ENCODE results near the gene MXI1.
"Not testable (repeated sequence)": the region's sequence is repeated elsewhere in the genome, so short reads cannot be mapped to it uniquely, and the experiment has no call there.

The MXI1 gene

DNA sequence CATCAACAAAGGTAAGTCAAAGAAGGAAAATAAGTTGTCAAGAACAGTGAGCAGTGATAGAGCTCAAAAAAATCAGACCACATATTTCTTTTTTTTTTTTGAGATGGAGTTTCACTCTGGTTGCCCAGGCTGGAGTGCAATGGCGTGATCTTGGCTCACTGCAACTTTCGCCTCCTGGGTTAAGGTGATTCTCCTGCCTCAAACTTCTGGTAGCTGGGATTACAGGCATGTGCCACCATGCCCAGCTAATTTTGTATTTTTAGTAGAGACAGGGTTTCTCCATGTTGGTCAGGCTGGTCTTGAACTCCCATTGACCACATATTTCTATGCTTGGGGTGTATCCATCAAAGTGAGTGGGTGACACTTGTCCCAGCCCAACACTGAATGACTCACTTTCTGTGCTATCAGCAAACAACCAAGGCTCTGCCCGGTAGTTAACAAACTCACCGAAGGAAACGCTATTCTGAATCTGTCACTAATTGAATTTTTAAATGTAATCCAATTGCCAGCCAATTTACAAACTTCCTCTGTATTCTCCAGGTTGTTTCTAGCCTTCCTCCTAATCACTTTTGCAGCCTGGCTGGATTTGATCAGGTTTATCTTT lies 116.9 kb downstream of the MXI1 start:
- peak; percentile 73 for DNase-seq

DNA sequence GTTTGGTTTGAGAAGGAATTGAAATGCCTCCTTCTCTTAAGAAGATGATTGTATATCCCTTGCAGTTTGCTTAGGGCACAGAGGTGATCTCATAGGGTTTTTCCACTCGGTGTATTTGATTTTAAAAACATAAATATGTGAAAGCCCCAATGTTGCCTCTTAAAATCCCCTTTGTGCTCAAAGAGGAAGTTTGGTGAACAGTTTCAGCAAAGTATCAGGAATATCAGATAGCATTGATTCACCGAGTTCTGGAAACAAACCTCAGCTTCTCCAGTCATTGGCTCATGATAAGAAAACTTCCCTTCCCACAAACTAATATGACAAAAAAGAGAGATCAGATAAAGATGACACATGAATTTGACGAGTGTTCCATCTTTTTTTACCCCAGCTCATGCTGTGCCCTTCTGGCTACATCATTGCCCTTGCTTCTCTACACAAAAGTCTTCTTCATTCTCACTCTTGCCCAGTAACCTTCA lies 117.4 kb downstream of the MXI1 start:
- no peak for DNase-seq

DNA sequence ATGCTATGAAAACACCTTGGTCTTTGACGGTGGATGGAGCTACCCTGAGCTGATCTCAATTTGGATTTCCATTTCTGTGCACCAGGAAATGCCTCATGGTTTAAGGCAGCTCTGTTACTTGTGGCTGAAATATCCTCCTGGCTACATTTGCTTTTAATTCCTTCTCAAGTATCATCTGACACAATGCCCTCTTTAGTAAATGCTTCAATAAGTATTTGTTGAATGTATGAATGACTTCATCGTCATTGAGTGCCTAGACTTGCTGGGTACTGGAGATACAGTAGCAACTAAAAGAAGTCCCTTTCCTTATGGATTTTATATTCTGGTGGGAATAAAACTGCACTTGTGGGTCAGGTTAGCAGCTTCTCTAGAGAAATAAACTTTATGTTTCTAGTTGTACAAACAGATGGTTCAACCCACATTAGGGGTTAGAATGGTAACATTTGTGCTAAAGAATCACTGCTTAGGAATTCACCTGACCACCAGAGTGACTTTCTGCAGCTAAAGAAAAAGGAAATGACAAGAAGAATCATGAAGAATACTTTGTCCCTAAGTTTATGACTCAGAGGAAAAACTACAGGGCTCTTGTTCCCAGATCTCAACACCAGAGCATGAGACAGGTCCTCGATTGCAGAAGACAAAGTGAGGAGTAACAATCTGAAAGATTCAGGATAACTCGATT lies 119.1 kb downstream of the MXI1 start:
- DNase-seq = no peak

DNA sequence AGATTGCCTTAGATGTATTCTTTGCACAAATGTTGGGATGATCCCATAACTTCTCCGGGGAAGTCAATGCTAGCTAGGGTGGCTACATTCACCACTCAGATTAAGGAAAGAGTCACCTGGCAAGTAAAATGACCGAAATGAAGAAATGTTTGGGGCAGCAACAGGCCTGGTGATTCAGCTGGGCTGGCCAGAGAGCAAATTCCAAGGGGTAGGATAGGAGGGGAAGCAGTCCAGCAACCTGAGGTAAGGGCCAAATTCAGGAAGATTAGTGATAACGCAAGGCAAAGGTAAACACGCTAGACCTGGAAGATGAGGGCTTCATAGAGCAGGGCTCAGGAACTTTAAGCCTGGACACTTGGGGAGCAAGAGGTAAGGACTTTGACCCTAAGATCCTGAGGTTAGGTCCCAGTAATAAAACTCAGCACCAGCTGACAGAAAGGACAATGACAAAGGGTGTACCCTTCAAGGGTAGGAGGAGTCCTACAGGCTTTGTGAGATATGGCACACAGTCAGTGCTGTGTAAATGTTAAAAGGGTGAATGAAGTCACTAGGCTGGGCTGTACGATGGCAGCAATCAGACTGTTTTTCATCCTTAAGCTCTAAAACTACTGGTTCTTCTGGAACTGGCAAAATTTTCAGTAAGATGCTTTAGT lies 120.0 kb downstream of the MXI1 start:
- DNase-seq = no peak

DNA sequence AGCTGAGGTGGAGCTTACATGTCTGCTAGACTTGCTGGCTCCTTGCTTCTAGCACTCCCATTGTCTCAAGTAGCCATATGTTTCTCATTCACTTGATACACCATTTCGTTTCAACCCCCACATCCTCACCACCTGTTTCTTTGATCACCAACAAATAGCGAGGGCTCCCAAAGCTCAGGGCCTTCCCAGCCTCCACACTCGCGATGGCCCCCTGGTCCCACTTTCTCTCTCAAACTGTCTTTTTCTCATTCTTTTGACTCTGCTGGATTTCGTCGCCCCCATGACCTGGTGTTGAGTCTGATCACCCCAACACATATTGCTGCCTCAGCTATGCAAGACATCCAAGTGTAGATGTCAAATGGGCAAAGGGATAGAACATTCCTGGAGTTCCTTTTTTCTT lies 123.3 kb downstream of the MXI1 start:
- no peak for DNase-seq

DNA sequence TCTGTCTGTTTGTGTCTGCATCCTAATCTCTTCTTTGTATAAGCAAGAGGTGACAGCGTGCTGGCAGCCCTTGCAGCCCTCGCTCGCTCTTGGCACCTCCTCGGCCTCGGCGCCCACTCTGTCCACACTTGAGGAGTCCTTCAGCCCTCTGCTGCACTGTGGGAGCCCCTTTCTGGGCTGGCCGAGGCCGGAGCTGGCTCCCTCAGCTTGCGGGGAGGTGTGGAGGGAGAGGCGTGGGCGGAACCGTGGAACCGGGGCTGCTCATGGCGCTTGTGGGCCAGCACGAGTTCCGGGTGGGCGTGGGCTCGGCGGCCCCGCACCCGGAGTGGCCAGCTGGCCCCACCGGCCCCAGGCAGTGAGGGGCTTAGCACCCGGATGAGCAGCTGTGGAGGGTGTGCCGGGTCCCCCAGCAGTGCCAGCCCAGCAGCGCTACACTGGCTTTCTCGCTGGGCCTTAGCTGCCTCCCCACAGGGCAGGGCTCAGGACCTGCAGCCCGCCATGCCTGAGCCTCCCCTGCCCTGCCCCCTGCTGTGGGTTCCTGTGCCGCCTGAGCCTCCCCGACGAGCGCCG lies 123.9 kb downstream of the MXI1 start:
- DNase-seq = not testable (repeated sequence)

DNA sequence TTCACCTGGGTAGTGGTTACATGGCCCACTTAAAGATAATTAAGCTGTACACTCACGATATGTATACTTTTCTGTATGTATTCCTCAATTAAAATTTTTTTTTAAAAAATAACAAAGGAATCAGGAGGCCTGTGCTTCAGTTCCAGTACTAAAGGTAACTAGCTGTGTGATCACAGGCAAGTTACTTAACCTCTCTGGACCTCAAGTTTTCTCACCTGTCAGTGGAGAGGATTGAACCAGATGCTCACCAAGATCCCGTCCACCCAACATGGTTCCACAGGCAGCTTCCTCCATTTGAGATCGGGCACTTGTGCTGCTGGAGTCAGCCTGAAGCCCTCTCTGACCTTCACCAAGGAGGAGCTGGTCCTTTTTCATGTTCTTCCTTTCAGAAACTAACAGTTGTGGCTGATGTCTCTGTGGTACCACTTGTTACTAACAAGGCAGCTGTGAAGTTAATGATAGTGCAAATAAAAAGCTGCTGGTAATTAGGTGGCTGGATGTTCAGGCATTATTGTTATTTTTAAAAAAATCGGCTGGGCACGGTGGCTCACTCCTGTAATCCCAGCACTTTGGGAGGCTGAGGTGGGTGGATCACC lies 126.8 kb downstream of the MXI1 start:
- no peak for DNase-seq

DNA sequence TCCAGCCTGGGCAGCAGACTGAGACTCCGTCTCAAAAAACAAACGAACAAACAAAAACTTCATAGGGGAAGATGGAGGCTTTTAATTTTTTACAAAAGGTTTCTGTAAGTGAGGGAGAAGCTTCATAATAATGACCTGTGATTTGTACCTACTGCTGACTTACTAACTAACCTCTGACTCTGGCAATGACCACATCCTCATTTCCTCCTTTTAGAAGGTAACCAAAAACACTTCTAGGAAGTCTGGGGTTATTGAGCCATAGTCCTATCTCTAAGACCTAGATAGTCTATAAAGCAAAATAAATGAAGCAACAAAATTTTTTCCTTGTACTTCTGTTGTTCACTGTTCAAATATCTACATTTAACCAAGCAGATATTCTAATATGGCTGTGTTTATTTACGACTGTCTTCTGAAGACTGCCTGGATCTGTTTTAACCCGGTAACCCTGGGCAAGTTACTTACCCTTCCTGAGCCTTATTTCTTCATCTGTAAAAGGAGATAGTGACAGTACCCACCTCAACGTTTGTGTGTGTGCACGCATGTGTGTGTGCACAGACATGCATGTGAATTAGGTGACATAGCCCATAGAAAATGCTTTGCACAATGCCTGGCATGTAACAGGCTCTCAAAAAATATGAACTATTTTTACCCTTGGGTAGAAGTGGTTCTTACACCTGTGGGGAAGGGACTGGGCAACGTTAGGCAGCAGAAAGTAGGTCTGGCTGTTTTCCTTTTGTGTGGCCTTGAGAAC lies 128.1 kb downstream of the MXI1 start:
- DNase-seq = no peak

DNA sequence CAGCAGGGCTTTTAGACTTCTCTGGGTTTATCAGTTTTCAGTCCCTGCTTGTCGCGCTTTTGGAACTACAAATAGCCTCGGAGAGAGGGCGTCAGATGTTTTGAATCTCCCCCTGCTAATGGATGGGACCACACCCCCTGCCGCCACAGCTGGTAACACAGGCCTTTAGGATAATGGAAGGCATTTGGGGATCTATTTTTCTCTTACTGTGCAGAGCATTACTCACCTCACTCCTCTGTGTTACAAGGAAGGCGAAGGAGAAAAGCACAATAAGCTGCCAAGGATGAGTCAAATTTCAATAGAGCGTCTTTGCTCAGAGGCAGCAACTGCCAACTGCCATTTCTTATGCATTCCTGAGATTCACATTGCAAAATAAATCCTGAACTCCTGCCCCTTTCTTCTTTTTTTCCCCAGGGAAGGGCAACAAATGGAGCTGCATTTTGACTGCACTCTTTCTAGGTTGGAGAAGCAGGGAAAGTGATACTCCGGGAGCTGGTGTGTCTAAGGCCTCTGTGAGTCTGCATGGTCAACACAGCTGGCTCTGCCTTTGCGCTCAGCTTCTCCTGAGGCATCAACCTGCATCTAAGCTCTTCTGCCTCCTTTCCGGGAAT lies 128.8 kb downstream of the MXI1 start:
- DNase-seq = peak; percentile 35
